SK-N-MC (cell line): ENCODE measurements around the gene SLFN5.

Source experiments
- EZH2 ChIP-seq: fragments of 200-600 bp; sonication (generic); IDR thresholded peaks from one replicate; pipeline ENCODE4 v1.6.1; 2017; ENCODE audit warnings: antibody characterized with exemption
- POLR2AphosphoS5 ChIP-seq: IDR thresholded peaks from 2 replicates; pipeline ENCODE4 v1.6.1; 2012; ENCODE audit warnings: mild to moderate bottlenecking, low read depth, low read length, borderline replicate concordance

- TF ChIP-seq EZH2 = no peak
- TF ChIP-seq POLR2AphosphoS5 = no peak
Measured at GRCh38 chr17:35315283-35315682, 72.4 kb downstream of the SLFN5 start.
